Gastroesophageal sphincter (tissue), 3 donors: ENCODE data around the gene AGXT2.

ENCODE experiments used
- CTCF ChIP-seq, 4 experiments: fragments of 200-600 bp in 2 of 4; fragments of 450-650 bp in 2 of 4; sonication (generic) in 1 of 4; IDR thresholded peaks; one replicate each; pipeline ENCODE4 v1.5.1; 2017 to 2019; ENCODE audit warnings: antibody characterized with exemption in 4 of 4, mild to moderate bottlenecking in 2 of 4, moderate library complexity in 2 of 4
- EP300 ChIP-seq: sonication (generic); formaldehyde crosslinking; IDR thresholded peaks from one replicate; pipeline ENCODE4 v1.6.1; 2017; ENCODE audit warnings: antibody characterized with exemption, mild to moderate bottlenecking
- POLR2A ChIP-seq, 2 donors: fragments of 450-650 bp; IDR thresholded peaks; one replicate each; pipeline ENCODE4 v1.6.1; 2017; ENCODE audit warnings: antibody characterized with exemption in 2 of 2, mild to moderate bottlenecking in 2 of 2, moderate library complexity in 1 of 2
- POLR2AphosphoS5 ChIP-seq: sonication (generic); formaldehyde crosslinking; IDR thresholded peaks from one replicate; pipeline ENCODE4 v1.6.1; 2017; ENCODE audit warnings: antibody characterized with exemption

- TF ChIP-seq CTCF (IDR thresholded peaks at IDR 0.05) (no peak), POLR2AphosphoS5 (no peak), POLR2A (IDR thresholded peaks at IDR 0.05) (no peak), EP300 (no peak)
These were observed 45.0 kb upstream of the AGXT2 start for GRCh38 chr5:35092703-35093102.
